GM12873 (cell line): Measurements from ENCODE around the gene MED16.

Experiments used
- CTCF ChIP-seq: IDR thresholded peaks from 2 replicates; pipeline ENCODE4 v1.5.1; 2012; ENCODE audit warnings: low read depth, mild to moderate bottlenecking, moderate library complexity, low read length, control low read depth; ENCODE audit not compliant: insufficient read depth; ENCODE audit errors: missing control alignments

MED16 gene

GRCh38 chr19:927351-927779 is 34.4 kb upstream of the MED16 start:
- no peak for TF ChIP-seq CTCF

GRCh38 chr19:926589-927350 is 33.8 kb upstream of the MED16 start:
- TF ChIP-seq CTCF, result no peak

GRCh38 chr19:926323-926588 is 33.3 kb upstream of the MED16 start:
- TF ChIP-seq CTCF, result no peak

- TF ChIP-seq CTCF, result no peak
Measured at GRCh38 chr19:925526-926322, 32.7 kb upstream of the MED16 start, which contains the start of gene ARID3A. TSS of gene ARID3A (plus strand) at chr19:926035. CDS start at chr19:929529, 3,494 bp downstream.

- no peak for TF ChIP-seq CTCF
Measured at GRCh38 chr19:925087-925525, 32.1 kb upstream of the MED16 start.

- TF ChIP-seq CTCF, result no peak
Measured at GRCh38 chr19:924553-925086, 31.6 kb upstream of the MED16 start.
